GM23248 (cell line): ENCODE results near the gene CFAP100. TPM values are rescaled to one million over a fixed set of nuclear protein-coding genes. Genes with fewer than 3 reads are reported as not detected.

Source experiments
- DNase-seq: peaks from one replicate; pipeline ENCODE4 v3.0.0-alpha.2; 2015
- H2AFZ ChIP-seq: fragments of 200-600 bp; sonication (generic); 2 replicates; pipeline ENCODE4 v1.6.1; 2016; ENCODE audit warnings: antibody characterized with exemption
- H3F3A ChIP-seq: fragments of 200-600 bp; sonication (generic); 2 replicates; pipeline ENCODE4 v1.6.1; 2016; ENCODE audit warnings: mild to moderate bottlenecking, antibody characterized with exemption, mixed run types; ENCODE audit not compliant: insufficient read depth
- H3K27ac ChIP-seq: fragments of 200-600 bp; sonication (generic); 2 replicates; pipeline ENCODE4 v1.5.1; 2016; ENCODE audit warnings: mild to moderate bottlenecking
- H3K27me3 ChIP-seq: fragments of 200-600 bp; sonication (generic); replicated peaks from 2 replicates; pipeline ENCODE4 v1.6.1; 2016; ENCODE audit warnings: mild to moderate bottlenecking; ENCODE audit not compliant: insufficient read depth
- H3K36me3 ChIP-seq: fragments of 200-600 bp; sonication (generic); 2 replicates; pipeline ENCODE4 v1.6.1; 2016; ENCODE audit warnings: low read depth, mild to moderate bottlenecking
- H3K4me1 ChIP-seq: fragments of 200-600 bp; sonication (generic); 2 replicates; pipeline ENCODE4 v1.6.1; 2016; ENCODE audit warnings: mild to moderate bottlenecking; ENCODE audit not compliant: insufficient read depth
- H3K4me2 ChIP-seq: fragments of 200-600 bp; sonication (generic); one replicate; pipeline ENCODE4 v1.6.1; 2016; ENCODE audit warnings: mild to moderate bottlenecking; ENCODE audit not compliant: unreplicated experiment
- H3K4me3 ChIP-seq: fragments of 200-600 bp; sonication (generic); 2 replicates; pipeline ENCODE4 v1.5.1; 2016; ENCODE audit warnings: mild to moderate bottlenecking
- H3K79me2 ChIP-seq: fragments of 200-600 bp; sonication (generic); 2 replicates; pipeline ENCODE4 v1.6.1; 2016; ENCODE audit warnings: mild to moderate bottlenecking; ENCODE audit not compliant: insufficient read depth
- H3K9ac ChIP-seq: fragments of 200-600 bp; sonication (generic); 2 replicates; pipeline ENCODE4 v1.6.1; 2016; ENCODE audit warnings: mild to moderate bottlenecking
- H3K9me2 ChIP-seq: fragments of 200-600 bp; sonication (generic); 2 replicates; pipeline ENCODE4 v1.6.1; 2016; ENCODE audit warnings: mixed run types, mild to moderate bottlenecking, moderate library complexity; ENCODE audit not compliant: insufficient read depth
- H3K9me3 ChIP-seq: fragments of 200-600 bp; sonication (generic); one replicate; pipeline ENCODE4 v1.6.1; 2017; ENCODE audit warnings: low read depth
- H4K20me1 ChIP-seq: fragments of 200-600 bp; sonication (generic); 2 replicates; pipeline ENCODE4 v1.6.0; 2016; ENCODE audit not compliant: insufficient read depth
- EZH2 ChIP-seq: fragments of 200-600 bp; sonication (generic); IDR thresholded peaks from 2 replicates; pipeline ENCODE4 v1.6.1; 2018; ENCODE audit warnings: antibody characterized with exemption, mild to moderate bottlenecking; ENCODE audit not compliant: insufficient read depth, poor library complexity, severe bottlenecking
- EZH2phosphoT487 ChIP-seq: fragments of 200-600 bp; sonication (generic); IDR thresholded peaks from 2 replicates; pipeline ENCODE4 v1.6.1; 2018; ENCODE audit warnings: antibody characterized with exemption, moderate library complexity, mild to moderate bottlenecking, low read depth; ENCODE audit not compliant: insufficient read depth
- WGBS, 2 experiments: methylation state at CpG; one replicate each; pipeline ENCODE4 v1.1.6; 2015 to 2017; ENCODE audit warnings: low lambda C conversion rate in 2 of 2, low coverage in 1 of 2; ENCODE audit errors: missing lambda C conversion rate in 2 of 2; 5-methylcytosine and 5-hydroxymethylcytosine counted together
- in situ Hi-C: fragments of 300-500 bp; cut with MboI; formaldehyde crosslinking; loops from 2 replicates; pipeline ENCODE4 v1.15.0; 2020
- polyA plus RNA-seq: library from polyadenylated mRNA; unstranded; fragments of >200 nt; fragmentation: Nextera tagmentation; extraction: Ambion mirVana; gene quantifications from 2 replicates; pipeline ENCODE4 v1.2.1, GENCODE V29; 2016
- total RNA-seq: library from RNA; depleted of rRNA; stranded (reverse); fragments of >200 nt; shearing (Covaris generic); gene quantifications from 2 replicates; pipeline ENCODE4 v1.2.3, GENCODE V29; 2014

CFAP100 gene
- total and polyA plus RNA-seq, 2 experiments from 2014 or later = not detected

DNA sequence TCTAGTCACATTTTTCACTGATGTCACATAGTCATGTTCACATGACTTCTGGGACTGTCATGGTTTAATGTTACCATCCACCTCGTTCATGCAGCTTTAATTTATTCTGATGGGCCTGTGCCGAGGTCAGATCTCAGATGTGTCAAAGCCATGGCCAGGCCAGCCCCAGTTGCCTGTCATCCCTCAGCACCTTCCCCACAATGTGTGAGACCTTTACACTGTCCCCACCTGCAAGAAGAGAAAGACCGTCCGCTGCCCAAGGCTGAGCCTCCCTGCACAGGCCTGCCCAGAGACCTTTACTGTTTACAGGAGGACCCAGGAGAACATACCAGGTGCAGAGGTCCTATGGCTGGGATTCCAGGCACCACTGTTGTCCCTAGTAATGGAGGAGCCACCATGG lies 24.7 kb upstream of the CFAP100 start:
- DNase-seq = no peak
- H3F3A ChIP-seq = no peaks in the 10 kb centered on the region
- H3K4me1 ChIP-seq = no peaks in the 10 kb centered on the region
- H4K20me1 ChIP-seq = no peaks in the 10 kb centered on the region
- no peak overlapping the region for H2AFZ ChIP-seq
- H3K4me2 ChIP-seq = no peak overlapping the region
- 49 to 53% methylated on average over 4 of the region's 4 CpGs for WGBS, 2 experiments
- H3K27me3 ChIP-seq = no peaks in the 10 kb centered on the region
- no peaks in the 10 kb centered on the region for H3K9me3 ChIP-seq
- H3K4me3 ChIP-seq = no peak overlapping the region
- no peaks in the 10 kb centered on the region for H3K79me2 ChIP-seq
- H3K9ac ChIP-seq = no peak overlapping the region
- no peaks in the 10 kb centered on the region for H3K36me3 ChIP-seq
- in situ Hi-C loops = no loop called here
- H3K27ac ChIP-seq = no peak overlapping the region
- TF ChIP-seq EZH2phosphoT487 (no peak), EZH2 (no peak)
- no peaks in the 10 kb centered on the region for H3K9me2 ChIP-seq

DNA sequence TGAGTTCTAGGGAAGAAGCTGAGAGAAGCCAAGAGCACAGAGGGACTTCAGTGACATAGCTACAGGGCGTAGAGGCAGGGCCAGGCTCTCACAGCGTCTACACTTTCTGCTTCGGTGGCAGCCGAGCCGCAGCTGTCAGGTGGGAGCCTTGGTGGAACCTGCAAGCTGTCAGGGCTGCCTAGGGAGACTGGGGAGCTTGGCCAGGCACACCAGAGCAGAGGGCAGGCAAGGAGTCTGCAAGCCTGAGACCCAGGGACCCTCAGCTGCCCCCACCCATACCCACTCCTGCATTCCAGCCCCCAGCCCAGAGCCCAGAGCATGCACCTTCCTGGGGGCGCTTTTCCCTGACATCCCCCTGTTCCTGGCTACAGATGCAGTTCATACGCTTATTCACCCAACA lies 24.1 kb upstream of the CFAP100 start:
- Histone ChIP-seq H4K20me1 (no peaks in the 10 kb centered on the region), H3K4me3 (no peak overlapping the region), H3K4me1 (no peaks in the 10 kb centered on the region), H3K9ac (no peak overlapping the region), H3K9me2 (no peaks in the 10 kb centered on the region), H3K27me3 (no peaks in the 10 kb centered on the region), H3K4me2 (no peak overlapping the region), H3K9me3 (no peaks in the 10 kb centered on the region), H2AFZ (no peak overlapping the region), H3F3A (no peaks in the 10 kb centered on the region), H3K36me3 (no peaks in the 10 kb centered on the region), H3K79me2 (no peaks in the 10 kb centered on the region), H3K27ac (no peak overlapping the region)
- TF ChIP-seq EZH2phosphoT487 (no peak), EZH2 (no peak)
- WGBS, 2 experiments = 71 to 76% methylated on average over 7 of the region's 7 CpGs
- no peak for DNase-seq
- in situ Hi-C loops = no loop called here

DNA sequence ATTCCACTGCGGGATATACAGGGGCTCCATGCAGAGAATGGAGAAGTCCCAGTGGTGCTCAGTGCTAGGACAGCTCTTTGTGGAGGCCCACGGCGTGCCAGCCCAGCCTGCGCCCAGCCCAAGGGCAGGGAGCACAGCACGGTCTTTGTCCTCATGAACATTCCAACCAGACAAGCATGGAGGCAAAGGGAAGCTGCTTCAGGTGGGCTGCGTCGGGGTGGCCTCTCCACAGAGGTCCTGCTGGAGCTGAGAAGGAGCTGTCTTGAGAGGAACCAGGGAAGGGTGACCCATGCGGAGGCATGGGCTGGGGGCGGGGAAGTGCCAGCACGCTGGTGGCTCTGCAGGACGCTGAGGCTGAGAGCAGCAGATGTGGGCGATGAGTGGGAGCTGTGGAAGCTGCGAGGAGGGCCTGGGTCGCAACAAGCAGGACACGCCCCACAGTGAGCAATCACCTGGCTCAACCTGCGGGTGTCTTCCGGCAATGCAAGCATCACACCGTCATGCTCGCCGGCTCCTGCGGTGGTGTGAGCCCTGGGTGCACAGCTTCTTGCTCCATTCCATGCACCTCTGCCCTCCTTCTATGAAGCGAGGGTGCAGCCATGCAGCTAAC lies 23.5 kb upstream of the CFAP100 start:
- Histone ChIP-seq H3K27me3 (no peaks in the 10 kb centered on the region), H3K4me2 (no peak overlapping the region), H3K9me3 (no peaks in the 10 kb centered on the region), H2AFZ (no peak overlapping the region), H3F3A (no peaks in the 10 kb centered on the region), H3K9me2 (no peaks in the 10 kb centered on the region), H4K20me1 (no peaks in the 10 kb centered on the region), H3K27ac (no peak overlapping the region), H3K9ac (no peak overlapping the region), H3K4me3 (no peak overlapping the region), H3K36me3 (no peaks in the 10 kb centered on the region), H3K4me1 (no peaks in the 10 kb centered on the region), H3K79me2 (no peaks in the 10 kb centered on the region)
- in situ Hi-C loops = no loop called here
- TF ChIP-seq EZH2phosphoT487 (no peak), EZH2 (no peak)
- WGBS, 2 experiments = 72 to 74% methylated on average over 19 to 22 of the region's 22 CpGs
- no peak for DNase-seq

DNA sequence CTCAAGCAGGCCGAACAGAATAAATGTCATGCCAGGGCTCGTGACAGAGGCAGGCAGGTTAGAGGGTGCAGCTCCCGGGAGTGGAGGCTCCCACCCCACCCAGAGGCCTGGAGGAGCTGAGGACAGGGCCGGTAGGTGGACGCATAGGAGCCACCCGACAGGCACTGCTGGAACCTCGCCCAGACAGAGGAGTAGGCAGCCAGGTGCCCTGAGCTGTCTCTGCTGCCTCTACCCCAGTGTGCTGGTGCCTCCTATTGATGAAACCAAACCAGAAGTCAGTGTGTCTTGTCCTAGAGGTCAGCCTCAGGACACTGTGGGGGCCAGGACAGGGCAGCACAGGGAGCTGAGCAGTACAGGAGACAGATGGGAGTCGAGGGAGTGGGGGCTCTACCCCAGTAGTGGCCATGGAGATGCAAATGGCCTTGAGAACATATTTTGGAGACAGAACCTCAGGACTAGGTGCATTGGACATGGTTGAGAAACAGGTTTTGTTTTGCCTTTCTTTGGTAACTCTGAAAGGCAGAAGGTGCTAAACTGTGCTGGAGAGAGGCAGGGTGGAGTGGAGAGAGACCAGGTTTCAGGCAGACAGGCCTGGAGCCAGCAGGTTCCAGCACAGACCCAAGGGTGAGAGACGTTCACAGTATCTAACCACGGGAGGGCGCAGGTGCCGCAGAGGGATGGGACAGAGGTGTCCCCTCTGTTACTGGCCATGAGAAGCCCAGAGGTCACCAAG lies 22.1 kb upstream of the CFAP100 start:
- DNase-seq = no peak
- Histone ChIP-seq H3K9me3 (no peaks in the 10 kb centered on the region), H4K20me1 (no peaks in the 10 kb centered on the region), H3F3A (no peaks in the 10 kb centered on the region), H3K79me2 (no peaks in the 10 kb centered on the region), H3K27me3 (no peaks in the 10 kb centered on the region), H3K4me2 (no peak overlapping the region), H3K4me3 (no peak overlapping the region), H3K27ac (no peak overlapping the region), H3K9me2 (no peaks in the 10 kb centered on the region), H3K4me1 (no peaks in the 10 kb centered on the region), H2AFZ (no peak overlapping the region), H3K9ac (no peak overlapping the region), H3K36me3 (no peaks in the 10 kb centered on the region)
- TF ChIP-seq EZH2 (no peak), EZH2phosphoT487 (no peak)
- in situ Hi-C loops = no loop called here
- WGBS, 2 experiments = 73 to 83% methylated on average over 12 of the region's 12 CpGs
